Fibroblast of lung (primary cell): ENCODE results near the gene TUBGCP5.

ENCODE experiments used
- EZH2 ChIP-seq: IDR thresholded peaks from 2 replicates; pipeline ENCODE4 v1.5.1; 2012; ENCODE audit warnings: low read length, control low read depth, mild to moderate bottlenecking; ENCODE audit errors: missing control alignments
- TF ChIP-seq, protein P1 (sequence below), 2 donors: IDR thresholded peaks in 1 of 2; conservative IDR thresholded peaks in 1 of 2; 1 replicate in 1 of 2; 2 replicates in 1 of 2; pipeline ENCODE4 v1.5.1; 2011 to 2012; ENCODE audit warnings: low read length in 2 of 2, control low read depth in 1 of 2, inconsistent platforms in 1 of 2, low read depth in 1 of 2, mild to moderate bottlenecking in 1 of 2

DNA sequence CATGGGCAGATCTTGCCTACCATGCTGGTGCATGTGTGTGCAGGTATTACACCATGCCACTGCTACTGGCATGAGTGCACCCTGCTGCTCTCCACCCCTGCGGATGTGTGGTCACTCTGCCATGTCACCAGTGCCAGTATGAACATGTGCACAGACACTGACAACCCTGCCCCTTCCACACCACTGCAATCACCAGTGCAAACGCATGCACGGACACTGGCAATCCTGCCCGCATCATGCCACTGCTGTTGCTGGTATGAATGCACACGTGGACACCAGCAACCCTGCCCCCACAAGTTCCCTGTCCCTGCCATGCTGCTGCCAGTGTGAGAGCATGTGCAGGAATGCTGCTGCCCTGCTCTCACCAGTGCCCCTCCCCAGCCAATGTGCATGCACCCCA is 24.8 kb upstream of the TUBGCP5 start:
- TF ChIP-seq, protein P1, sequence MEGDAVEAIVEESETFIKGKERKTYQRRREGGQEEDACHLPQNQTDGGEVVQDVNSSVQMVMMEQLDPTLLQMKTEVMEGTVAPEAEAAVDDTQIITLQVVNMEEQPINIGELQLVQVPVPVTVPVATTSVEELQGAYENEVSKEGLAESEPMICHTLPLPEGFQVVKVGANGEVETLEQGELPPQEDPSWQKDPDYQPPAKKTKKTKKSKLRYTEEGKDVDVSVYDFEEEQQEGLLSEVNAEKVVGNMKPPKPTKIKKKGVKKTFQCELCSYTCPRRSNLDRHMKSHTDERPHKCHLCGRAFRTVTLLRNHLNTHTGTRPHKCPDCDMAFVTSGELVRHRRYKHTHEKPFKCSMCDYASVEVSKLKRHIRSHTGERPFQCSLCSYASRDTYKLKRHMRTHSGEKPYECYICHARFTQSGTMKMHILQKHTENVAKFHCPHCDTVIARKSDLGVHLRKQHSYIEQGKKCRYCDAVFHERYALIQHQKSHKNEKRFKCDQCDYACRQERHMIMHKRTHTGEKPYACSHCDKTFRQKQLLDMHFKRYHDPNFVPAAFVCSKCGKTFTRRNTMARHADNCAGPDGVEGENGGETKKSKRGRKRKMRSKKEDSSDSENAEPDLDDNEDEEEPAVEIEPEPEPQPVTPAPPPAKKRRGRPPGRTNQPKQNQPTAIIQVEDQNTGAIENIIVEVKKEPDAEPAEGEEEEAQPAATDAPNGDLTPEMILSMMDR (conservative IDR thresholded peaks at IDR 0.05 in 1 of 2, IDR thresholded peaks at IDR 0.05 in 1 of 2; ENCODE audit: low read depth in 1 of 2, low read length in 2 of 2) = no peak
- TF ChIP-seq EZH2 = no peak
